GM18498 (cell line): ENCODE measurements around the gene ATF6.
A peak's percentile ranks its signal among the peaks of the same experiment; 100 is the strongest.
"Not testable (repeated sequence)": the region's sequence is repeated elsewhere in the genome, so short reads cannot be mapped to it uniquely, and the experiment has no call there.

ENCODE experiments used
- ATAC-seq: cut with Tn5 transposase; IDR thresholded peaks from one replicate; pipeline ENCODE4 v1.9.1; 2021; ENCODE audit warnings: mild to moderate bottlenecking, moderate library complexity; ENCODE audit not compliant: unreplicated experiment

ATF6 gene

GRCh38 chr1:161766102-161766981 lies at the start of gene ATF6:
ATF6 (plus strand) TSS chr1:161766320; CDS start chr1:161766361, 41 bp downstream.
- ATAC-seq: peak; percentile 69

- ATAC-seq: peak; percentile 52
Measured at GRCh38 chr1:161718559-161719324, 47.4 kb upstream of the ATF6 start.

GRCh38 chr1:161719325-161719611 lies 46.9 kb upstream of the ATF6 start:
- peak; percentile 27 for ATAC-seq

GRCh38 chr1:161720422-161720821 lies 45.7 kb upstream of the ATF6 start:
- no peak for ATAC-seq

GRCh38 chr1:161720956-161721737 lies 45.0 kb upstream of the ATF6 start, which contains the start of gene FCRLB:
FCRLB (plus strand) TSS chr1:161721544; CDS start chr1:161722673, 1,129 bp downstream.
- ATAC-seq: no peak

- ATAC-seq: no peak
Measured at GRCh38 chr1:161721738-161722343, 44.3 kb upstream of the ATF6 start.

- ATAC-seq: no peak
Measured at GRCh38 chr1:161722406-161722805, 43.7 kb upstream of the ATF6 start.

GRCh38 chr1:161723459-161724141 lies 42.5 kb upstream of the ATF6 start:
- no peak for ATAC-seq

GRCh38 chr1:161725258-161725907 lies 40.7 kb upstream of the ATF6 start:
- ATAC-seq: not testable (repeated sequence)

GRCh38 chr1:161725908-161726472 lies 40.1 kb upstream of the ATF6 start:
- ATAC-seq: peak; percentile 21

- ATAC-seq: peak; percentile 63
Measured at GRCh38 chr1:161726473-161727255, 39.5 kb upstream of the ATF6 start.

GRCh38 chr1:161727256-161727924 lies 38.7 kb upstream of the ATF6 start:
- ATAC-seq: peak; percentile 10

GRCh38 chr1:161728376-161729226 lies 37.5 kb upstream of the ATF6 start:
- ATAC-seq: no peak

- no peak for ATAC-seq
Measured at GRCh38 chr1:161730050-161730564, 36.0 kb upstream of the ATF6 start.

- no peak for ATAC-seq
Measured at GRCh38 chr1:161731241-161731640, 34.9 kb upstream of the ATF6 start.

GRCh38 chr1:161731981-161732718 lies 34.0 kb upstream of the ATF6 start:
- ATAC-seq: no peak
